NCI-H510A (cell line): Measurements from ENCODE around the gene TMCO1.
"Not testable (repeated sequence)": the region's sequence is repeated elsewhere in the genome, so short reads cannot be mapped to it uniquely, and the experiment has no call there.

Experiments used
- DNase-seq: peaks from one replicate; lab custom pipeline; 2025; lab: John Stamatoyannopoulos, UW

The TMCO1 gene, protein sequence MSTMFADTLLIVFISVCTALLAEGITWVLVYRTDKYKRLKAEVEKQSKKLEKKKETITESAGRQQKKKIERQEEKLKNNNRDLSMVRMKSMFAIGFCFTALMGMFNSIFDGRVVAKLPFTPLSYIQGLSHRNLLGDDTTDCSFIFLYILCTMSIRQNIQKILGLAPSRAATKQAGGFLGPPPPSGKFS

DNA sequence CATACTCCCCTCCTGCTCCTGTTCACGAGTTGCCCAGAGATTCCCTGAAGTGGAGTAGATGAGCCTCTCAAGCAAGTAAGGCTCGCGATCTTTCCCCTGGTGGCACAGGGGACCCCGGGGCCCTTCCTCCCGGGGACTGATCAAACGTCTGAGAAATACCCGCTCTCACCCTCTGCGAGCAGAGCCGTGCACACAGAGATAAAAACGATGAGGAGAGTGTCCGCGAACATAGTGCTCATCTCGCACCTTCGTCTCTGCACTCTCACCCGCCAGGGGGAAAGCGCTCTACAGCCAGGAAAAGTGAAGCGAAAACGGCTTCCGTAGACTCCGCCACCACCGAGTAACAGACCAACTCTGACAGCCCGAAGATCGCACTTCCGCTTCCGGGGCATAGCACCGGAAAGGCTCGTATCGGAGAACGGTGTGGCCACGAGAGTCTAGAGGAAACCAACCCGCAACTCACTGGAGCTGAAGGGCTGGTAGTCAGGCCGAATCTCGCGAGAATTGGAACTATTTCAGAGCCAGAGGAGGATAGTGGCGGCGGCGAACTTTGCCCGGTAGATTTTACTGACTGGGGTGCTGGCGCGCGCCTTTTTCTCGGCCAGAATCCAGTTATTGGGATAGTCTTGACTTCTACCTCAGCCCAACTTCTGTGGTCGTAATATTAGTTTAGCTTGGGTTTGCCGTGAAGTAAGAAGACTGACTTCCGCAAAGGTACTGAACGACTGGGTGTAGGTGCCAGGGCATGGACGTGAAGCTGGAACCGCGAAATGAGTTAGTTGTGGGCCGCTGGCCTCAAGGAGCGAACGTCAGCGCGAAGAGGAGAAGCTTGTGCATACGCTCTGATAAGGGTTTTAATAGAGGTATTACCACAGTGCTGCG, at the start of gene TMCO1:
TMCO1 (minus strand) TSS at position 356 of the 882 bp plus-strand sequence; CDS start at position 239, 117 bp downstream.
- DNase-seq = peak; percentile 94

DNA sequence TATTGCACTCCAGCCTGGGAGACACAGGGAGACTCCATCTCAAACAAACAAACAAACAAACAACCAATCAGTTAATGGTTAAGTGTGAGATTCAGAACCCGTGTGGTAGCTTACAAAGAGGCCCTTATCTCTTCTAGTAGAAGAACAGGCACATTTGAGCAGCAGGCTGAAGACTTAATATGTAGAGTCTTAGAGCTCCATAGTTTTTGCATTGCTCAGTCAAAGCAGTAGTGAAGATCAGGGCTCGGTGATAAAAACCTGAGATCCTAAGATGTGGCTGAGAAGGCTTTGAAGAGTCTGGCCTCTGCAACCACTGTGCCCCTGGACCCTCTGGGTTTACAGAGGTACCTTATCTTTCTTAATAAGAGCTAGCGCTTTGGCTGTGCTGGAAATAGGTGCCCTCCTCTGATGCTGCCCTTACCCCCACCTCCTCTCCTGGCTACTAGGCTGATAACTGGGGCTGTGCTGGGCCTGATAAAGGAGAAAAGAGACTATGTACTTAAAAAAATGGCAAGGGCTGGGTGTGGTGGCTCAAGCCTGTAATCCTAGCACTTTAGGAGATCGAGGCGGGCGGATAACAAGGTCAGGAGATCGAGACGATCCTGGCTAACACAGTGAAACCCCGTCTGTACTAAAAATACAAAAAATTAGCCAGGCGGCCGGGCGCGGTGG, 48.3 kb upstream of the TMCO1 start:
- no peak for DNase-seq

DNA sequence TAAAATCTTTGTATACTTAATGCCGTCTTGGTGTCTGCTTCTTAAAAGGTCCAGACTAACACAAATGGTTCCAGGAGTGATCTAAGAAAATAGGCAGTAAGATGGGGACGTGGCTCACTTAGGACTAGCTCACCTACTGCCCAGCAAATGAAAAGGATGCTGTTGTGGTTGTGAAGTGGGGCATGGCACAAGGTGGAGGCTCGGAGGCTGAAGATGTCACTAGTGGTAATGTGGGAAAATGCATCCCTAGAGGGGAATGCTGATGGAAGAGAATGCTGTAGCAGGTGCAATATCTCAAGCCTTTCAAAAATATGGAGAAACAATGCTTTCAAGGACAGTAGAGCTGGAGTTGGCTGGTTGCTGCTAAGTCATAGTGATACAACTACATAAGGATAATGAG, 47.5 kb upstream of the TMCO1 start:
- DNase-seq = no peak

DNA sequence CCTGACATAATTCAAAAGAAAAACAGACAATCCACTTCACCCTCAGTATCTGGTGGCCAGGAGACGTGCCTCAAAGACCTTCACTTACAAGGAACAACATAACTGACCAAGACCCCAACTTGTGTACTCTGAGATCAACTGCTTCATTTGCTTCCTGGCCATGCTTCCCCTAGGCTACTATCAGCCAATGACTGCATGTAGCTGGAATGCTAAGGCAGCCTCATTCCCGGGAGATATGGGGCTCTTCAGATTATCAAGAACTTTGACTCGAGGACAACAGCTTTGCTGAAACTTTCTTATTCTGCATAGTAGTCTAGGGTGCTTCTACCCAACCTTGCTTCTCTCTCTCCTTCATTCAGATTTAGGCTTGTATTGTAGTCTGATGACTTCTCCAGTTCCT, 47.1 kb upstream of the TMCO1 start:
- DNase-seq = no peak

DNA sequence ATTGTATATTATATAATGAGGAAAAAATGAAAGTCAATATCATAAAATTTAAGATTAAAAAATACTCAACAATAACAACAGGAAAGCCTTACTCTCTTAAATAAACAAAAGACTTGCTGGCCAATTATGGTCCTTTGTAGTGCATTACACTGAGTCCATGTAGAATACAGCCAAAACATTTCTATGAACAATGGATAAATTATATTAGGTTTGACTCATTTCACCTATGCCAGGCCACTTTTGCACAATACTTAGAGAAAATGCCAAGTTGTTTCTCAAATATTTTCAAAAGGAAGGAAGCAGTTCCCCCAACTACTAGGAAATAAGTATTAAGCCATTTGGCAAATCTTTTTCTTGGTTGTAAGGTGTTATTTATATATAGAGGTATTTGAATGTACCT, 38.9 kb upstream of the TMCO1 start:
- no peak for DNase-seq

DNA sequence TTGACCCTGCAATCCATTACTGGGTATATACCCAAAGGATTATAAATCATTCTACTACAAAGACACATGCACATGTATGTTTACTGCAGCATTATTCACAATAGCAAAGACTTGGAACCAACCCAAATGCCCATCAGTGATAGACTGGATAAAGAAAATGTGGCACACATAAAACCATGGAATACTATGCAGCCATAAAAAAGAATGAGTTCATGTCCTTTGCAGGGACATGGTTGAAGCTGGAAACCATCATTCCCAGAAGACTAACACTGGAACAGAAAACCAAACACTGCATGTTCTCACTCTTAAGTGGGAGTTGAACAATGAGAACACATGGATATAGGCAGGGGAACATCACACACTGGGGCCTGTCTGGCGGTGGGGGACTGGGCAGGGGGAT, 35.8 kb upstream of the TMCO1 start:
- not testable (repeated sequence) for DNase-seq

DNA sequence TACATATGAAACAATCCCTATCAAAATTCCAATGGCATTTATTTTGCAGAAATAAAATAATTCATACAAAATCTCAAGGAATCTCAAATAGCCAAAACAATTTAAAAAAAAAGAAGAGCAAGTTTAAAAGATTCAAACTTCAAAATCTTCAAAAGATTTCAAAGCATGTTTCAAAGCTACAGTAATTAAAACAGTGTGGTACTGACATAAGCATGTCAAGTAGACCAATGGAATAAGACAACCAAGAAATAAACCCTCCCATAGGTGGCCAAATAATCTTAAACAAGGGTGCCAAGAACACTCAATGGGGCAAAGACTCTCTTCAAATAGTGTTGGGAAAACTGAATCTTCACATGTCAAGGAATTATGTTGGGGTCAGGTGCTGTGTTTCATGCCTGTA, 30.7 kb upstream of the TMCO1 start:
- no peak for DNase-seq

DNA sequence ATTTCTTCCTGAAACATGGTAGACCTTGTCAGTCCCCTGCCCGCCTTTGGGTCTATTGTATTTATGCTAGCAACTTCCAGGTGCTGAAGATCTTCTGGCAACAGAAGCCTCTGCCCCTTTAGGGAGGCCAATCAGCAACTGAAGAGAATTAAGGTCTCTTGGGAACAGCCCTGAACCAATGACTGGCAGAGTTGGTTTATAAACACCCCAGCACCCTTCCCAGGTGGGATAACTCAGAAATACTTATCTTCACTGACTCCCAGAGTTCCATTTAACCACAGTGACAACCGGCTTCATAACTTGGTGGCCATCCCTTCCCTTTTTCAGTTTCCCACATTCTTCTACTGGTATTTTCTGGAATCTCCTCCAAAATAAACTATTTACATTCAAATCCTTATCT, 27.2 kb upstream of the TMCO1 start:
- DNase-seq = no peak

DNA sequence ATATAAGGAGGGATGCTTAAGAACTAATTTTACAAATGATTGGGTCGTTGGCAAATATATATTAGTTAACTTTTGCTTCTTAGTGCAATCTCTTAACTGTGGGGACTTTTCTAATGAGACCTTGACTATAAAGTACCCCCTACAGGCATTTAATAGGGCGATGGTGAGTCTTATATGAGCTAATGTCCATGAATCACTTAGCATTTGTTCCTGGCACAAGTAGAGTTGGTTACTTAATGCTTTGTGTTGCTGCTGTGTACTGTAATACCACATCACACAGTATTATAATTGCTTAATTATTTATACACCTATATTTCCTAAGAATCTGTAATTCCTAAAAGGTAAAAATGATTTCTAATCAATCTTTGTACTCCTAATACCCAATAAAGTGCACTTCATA, 25.3 kb upstream of the TMCO1 start:
- DNase-seq = no peak

DNA sequence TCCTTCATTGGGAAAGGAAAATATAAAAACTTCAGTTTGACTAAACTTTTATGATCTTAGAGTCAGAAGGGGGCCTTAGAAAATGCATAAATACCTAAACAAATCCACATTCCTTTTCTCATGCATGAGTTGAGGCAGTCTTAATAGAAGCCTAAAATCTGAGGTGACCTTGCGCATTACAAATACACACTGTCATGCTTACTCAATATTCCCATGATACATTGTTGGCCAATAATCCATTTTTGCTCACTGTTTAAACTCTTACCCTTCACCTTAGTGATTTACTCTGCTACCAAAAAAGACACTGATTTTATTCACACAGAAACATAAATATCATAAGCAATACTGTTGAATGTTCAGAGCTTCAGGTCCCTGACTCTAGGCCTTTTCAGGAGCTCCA, 19.1 kb upstream of the TMCO1 start:
- DNase-seq = no peak

DNA sequence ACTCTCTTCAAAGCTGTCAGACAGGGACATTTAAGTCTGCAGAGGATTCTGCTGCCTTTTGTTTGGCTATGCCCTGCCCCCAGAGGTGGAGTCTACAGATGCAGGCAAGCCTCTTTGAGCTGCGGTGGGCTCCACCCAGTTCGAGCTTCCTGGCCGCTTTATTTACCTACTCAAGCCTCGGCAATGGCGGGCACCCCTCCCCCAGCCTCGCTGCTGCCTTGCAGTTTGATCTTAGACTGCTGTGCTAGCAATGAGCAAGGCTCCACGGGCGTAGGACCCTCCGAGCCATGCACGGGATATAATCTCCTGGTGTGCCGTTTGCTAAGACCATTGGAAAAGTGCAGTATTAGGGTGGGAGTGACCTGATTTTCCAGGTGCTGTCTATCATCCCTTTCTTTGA, 14.9 kb upstream of the TMCO1 start:
- DNase-seq = not testable (repeated sequence)

DNA sequence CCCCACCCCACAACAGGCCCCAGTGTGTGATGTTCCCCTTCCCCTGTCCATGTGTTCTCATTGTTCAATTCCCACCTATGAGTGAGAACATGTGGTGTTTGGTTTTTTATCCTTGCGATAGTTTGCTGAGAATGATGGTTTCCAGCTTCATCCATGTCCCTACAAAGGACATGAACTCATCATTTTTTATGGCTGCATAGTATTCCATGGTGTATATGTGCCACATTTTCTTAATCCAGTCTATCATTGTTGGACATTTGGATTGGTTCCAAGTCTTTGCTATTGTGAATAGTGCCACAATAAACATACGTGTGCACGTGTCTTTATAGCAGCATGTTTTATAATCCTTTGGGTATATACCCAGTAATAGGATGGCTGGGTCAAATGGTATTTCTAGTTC, 9.5 kb upstream of the TMCO1 start:
- not testable (repeated sequence) for DNase-seq

DNA sequence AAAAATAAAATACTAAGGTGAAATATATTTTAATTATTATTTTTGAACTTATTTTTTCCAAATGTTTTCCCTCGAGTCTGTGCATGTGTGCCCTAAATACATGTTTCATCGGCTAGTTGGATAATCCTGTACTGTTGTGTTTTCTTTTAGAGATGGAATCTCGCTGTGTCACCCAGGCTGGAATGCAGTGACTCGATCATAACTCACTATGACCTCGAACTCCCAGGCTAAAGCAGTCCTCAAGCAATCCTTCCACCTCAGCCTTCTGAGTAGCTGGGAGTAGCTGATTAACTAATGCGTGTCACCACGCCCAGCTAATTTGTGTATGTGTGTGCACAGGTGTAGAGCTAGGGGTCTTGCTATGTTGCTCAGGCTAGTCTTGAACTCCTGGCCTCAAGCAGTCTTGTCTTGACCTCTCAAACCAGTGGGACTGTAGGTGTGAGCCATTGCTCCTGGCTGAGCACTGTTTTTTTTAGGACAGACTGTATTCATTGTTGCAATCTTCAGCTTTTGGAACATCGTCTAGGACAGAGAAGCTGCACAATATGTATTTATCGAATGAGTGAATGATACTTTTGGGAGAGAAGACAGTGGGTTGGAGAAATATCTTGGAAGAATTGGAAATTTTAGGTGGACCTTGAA, 4.8 kb upstream of the TMCO1 start:
- no peak for DNase-seq

DNA sequence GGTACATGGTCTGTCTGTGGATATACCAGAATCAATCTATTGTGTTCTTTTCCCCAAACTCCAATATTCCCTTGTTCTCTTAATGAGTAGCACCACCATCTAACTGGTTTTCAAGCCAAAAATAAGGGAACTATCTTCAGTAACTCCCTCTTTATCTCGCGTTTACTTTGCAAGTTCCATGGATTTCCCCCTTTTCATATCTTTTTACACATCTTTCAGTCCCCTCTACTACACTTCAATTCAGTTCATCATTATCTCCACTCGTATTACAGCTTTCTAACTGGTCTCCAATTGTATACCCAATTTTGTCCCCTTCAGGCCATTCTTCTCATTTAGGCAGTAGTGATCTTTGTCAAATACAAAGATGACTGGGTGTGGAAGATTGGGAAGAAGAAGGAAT, 4.1 kb upstream of the TMCO1 start:
- DNase-seq = no peak

DNA sequence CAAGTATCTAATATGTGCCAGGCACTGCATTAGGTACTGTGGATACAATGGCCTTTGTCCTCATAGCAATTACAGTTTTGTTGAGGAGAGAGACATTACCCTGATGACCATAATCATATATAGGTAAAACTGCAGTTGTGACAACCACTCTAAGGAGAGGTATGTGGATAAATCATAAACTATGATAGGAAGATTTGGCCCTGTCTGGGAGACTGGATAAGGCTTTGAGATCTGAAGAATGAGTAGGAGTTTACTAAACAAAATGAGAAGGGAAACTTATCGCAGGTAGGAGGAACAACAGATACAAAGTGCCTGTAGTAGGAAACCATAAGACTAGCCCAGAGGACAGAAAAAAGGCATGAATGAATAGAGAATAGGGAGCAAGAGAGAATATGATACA, 4.4 kb downstream of the TMCO1 start:
- no peak for DNase-seq

DNA sequence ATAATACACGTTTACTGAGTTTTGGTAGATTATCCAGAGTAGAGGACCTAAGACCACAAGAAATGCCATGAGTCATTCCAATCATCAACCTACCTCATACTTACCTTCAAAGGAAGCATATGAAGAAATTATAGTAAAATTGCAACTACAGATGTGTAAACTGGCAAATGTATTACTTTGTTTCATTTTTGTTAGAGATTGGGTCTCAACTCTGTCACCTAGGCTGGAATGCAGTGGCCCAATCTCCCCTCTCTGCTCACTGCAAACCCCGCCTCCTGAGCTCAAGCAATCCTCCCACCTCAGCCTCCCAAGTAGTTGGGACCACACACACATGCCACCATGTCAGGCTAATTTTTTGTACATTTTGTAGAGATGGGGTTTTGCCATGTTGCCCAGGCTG, 5.2 kb downstream of the TMCO1 start:
- DNase-seq = no peak

DNA sequence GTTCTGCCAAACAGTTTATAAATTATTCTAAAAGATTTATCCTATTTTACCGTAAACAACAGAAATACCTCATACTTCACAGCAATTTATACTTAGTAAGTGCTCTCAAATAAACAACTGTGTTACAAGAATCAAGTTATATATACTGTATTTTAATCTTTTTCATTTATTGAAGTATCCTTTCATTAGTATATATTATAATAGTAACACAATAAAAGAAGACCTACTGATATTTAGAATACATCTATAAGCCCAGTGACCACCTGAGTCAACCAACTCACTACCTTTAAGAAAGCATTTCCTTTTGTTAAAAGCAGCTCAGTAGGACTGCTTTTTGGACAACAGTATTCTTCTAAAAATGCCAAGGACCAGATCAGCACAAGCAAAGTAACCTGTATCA, 5.9 kb downstream of the TMCO1 start:
- no peak for DNase-seq

DNA sequence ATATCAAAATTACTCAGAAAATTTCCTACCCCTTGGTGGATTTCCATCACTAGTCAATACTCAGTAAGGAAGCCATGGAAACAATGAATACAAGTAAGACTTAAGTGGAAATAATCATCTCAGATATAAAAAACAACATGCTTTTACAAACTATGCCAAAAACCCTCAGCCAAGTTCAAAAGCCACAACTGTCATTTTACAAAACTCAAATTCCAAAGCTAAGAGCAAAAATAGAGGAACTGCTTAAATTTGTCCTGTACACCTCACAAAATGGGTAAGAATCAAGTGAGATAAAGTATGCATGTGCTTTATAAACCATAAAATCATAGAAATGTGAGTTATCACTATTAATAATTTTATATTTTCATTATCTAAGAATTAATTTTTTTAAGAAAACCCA, 9.6 kb downstream of the TMCO1 start:
- DNase-seq = no peak

DNA sequence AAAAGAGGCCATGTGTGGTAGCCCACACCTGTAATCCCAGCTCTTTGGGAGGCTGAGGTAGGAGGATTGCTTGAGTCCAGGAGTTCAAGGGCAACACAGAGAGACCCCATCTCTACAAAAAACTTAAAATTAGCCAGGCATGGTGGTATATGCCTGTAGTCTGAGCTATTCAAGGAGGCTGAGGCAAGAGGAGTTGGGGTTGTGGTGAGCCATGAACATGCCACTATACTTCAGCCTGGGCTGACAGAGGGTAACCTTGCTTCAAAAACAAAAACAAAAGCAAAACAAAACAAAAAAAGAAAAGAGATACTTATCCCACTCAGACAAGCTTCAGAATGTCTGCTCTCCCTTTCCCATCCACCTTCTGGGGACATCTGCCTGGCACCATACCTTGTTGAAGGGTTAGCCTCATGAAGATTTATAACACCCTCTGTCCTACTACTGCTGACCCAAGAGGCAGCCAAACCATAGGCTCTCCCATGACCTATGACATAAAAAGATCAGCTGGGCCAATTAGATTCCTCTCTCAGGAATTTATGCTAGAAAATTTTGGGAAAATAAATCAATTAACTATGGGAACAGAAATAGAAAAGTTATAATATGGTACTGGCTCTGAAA, 13.2 kb downstream of the TMCO1 start:
- DNase-seq = no peak

DNA sequence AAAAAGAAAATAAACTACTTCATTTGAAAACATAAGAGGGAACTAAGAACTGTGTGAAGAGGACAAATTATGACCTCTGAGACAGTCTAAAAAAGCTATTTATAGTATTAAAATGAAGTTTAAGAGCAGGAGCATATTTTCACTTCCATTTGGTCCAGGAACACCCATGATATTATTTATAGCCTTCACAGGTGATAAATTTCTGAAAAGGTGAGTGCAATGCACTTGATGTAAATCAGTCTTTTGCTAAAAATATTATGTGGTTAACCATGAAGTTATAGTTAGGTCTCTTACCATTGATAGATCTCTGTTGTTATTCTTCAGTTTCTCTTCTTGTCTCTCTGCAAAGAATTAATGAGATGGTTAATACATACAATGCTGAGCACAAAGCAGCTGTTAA, 14.7 kb downstream of the TMCO1 start:
- no peak for DNase-seq

DNA sequence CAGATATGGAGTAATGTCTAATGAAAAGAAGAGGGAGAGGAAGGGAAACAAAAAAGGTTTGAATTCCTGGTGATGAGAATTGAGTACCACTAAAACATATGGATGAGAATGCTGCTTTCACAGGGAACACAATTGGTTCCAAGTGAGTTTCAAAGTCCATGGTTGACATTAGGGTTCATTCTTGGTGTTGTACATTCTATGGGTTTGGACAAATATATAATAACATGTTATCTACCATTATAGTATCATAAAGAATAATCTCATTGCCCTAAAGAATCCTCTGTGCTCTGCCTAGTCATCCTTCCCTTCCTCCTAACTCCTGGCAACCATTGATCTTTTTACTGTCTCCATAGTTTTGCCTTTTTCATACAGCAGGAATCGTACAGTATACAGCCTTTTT, 20.1 kb downstream of the TMCO1 start:
- DNase-seq = no peak
